GM23338 (cell line): ENCODE data around the gene PCYT2. TPM values are rescaled to one million over a fixed set of nuclear protein-coding genes. Genes with fewer than 3 reads are reported as not detected.

Experiments
- ATAC-seq: fragments of 200-7000 bp; cut with Tn5 transposase; 3 replicates; pipeline ENCODE4 v1.9.1; 2020
- DNase-seq: peaks from one replicate; pipeline ENCODE4 v3.0.0-alpha.2; 2015; ENCODE audit warnings: low spot score
- H2AFZ ChIP-seq: fragments of 200-600 bp; sonication (generic); 2 replicates; pipeline ENCODE4 v1.8.0; 2016; ENCODE audit warnings: antibody characterized with exemption, mild to moderate bottlenecking, moderate library complexity
- H3F3A ChIP-seq: fragments of 200-600 bp; sonication (generic); replicated peaks from 2 replicates; pipeline ENCODE4 v1.8.0; 2017; ENCODE audit warnings: antibody characterized with exemption, mixed run types, low read depth
- H3K27ac ChIP-seq: fragments of 200-600 bp; sonication (generic); 2 replicates; pipeline ENCODE4 v1.6.1; 2016; ENCODE audit warnings: low read depth
- H3K27me3 ChIP-seq: fragments of 200-600 bp; sonication (generic); 2 replicates; pipeline ENCODE4 v1.8.0; 2016; ENCODE audit warnings: mild to moderate bottlenecking, mixed run types, moderate library complexity; ENCODE audit not compliant: insufficient read depth
- H3K36me3 ChIP-seq: fragments of 200-600 bp; sonication (generic); 2 replicates; pipeline ENCODE4 v1.8.0; 2016; ENCODE audit warnings: mild to moderate bottlenecking; ENCODE audit not compliant: insufficient read depth
- H3K4me1 ChIP-seq: fragments of 200-600 bp; sonication (generic); 2 replicates; pipeline ENCODE4 v1.8.0; 2016; ENCODE audit warnings: mild to moderate bottlenecking, moderate library complexity; ENCODE audit not compliant: insufficient read depth
- H3K4me2 ChIP-seq: fragments of 200-600 bp; sonication (generic); 2 replicates; pipeline ENCODE4 v1.7.1; 2017; ENCODE audit warnings: mixed run types
- H3K4me3 ChIP-seq: fragments of 200-600 bp; sonication (generic); 2 replicates; pipeline ENCODE4 v1.6.1; 2016; ENCODE audit warnings: mixed run types
- H3K79me2 ChIP-seq: fragments of 200-600 bp; sonication (generic); replicated peaks from 2 replicates; pipeline ENCODE4 v1.8.0; 2017; ENCODE audit warnings: mild to moderate bottlenecking; ENCODE audit not compliant: insufficient read depth
- H3K9me2 ChIP-seq: fragments of 200-600 bp; sonication (generic); 2 replicates; pipeline ENCODE4 v1.8.0; 2017; ENCODE audit not compliant: insufficient read depth
- H4K20me1 ChIP-seq: fragments of 200-600 bp; sonication (generic); replicated peaks from 2 replicates; pipeline ENCODE4 v1.8.0; 2017; ENCODE audit warnings: mild to moderate bottlenecking; ENCODE audit not compliant: insufficient read depth
- H3K27ac Mint-ChIP-seq: 2 replicates; pipeline ENCODE4 v1.8.0; 2020; ENCODE audit warnings: inconsistent platforms, mild to moderate bottlenecking, moderate library complexity, mixed read lengths
- H3K27me3 Mint-ChIP-seq: 3 replicates; pipeline ENCODE4 v1.8.0; 2022; ENCODE audit warnings: low read depth, mild to moderate bottlenecking, moderate library complexity, mixed read lengths, inconsistent platforms; ENCODE audit not compliant: insufficient read depth, poor library complexity
- H3K36me3 Mint-ChIP-seq: 3 replicates; pipeline ENCODE4 v1.8.0; 2021; ENCODE audit warnings: low read depth, mild to moderate bottlenecking, inconsistent platforms, moderate library complexity, mixed read lengths
- H3K4me1 Mint-ChIP-seq: 3 replicates; pipeline ENCODE4 v1.8.0; 2020; ENCODE audit warnings: mild to moderate bottlenecking, inconsistent platforms, mixed read lengths
- H3K4me3 Mint-ChIP-seq: 3 replicates; pipeline ENCODE4 v1.8.0; 2021; ENCODE audit warnings: moderate library complexity, mild to moderate bottlenecking, inconsistent platforms, mixed read lengths
- H3K9me3 Mint-ChIP-seq: 3 replicates; pipeline ENCODE4 v1.8.0; 2020; ENCODE audit warnings: moderate library complexity, mild to moderate bottlenecking, inconsistent platforms, mixed read lengths
- EZH2phosphoT487 ChIP-seq: fragments of 200-600 bp; sonication (generic); IDR thresholded peaks from one replicate; pipeline ENCODE4 v1.8.1; 2018; ENCODE audit warnings: antibody characterized with exemption; ENCODE audit not compliant: unreplicated experiment
- JUNB ChIP-seq: IDR thresholded peaks from one replicate; pipeline ENCODE4 v1.6.1; 2016; ENCODE audit warnings: antibody characterized with exemption; ENCODE audit not compliant: unreplicated experiment
- NANOG ChIP-seq: IDR thresholded peaks from 2 replicates; pipeline ENCODE4 v1.6.1; 2016; ENCODE audit warnings: antibody characterized with exemption, borderline replicate concordance
- POLR2AphosphoS5 ChIP-seq: IDR thresholded peaks from 2 replicates; pipeline ENCODE4 v1.6.1; 2016; ENCODE audit warnings: antibody characterized with exemption, low read depth
- REST ChIP-seq: IDR thresholded peaks from one replicate; pipeline ENCODE4 v1.6.1; 2018; ENCODE audit warnings: antibody characterized with exemption; ENCODE audit not compliant: unreplicated experiment
- ZNF331 ChIP-seq: fragments of 250-450 bp; sonication (Bioruptor Pico); IDR thresholded peaks from 2 replicates; pipeline ENCODE4 v1.5.0; 2020; ENCODE audit warnings: low read depth, mild to moderate bottlenecking, moderate library complexity
- ZNF462 ChIP-seq: fragments of 250-450 bp; sonication (Bioruptor Pico); IDR thresholded peaks from 2 replicates; pipeline ENCODE4 v1.5.0; 2020; ENCODE audit warnings: mild to moderate bottlenecking, moderate library complexity
- polyA plus RNA-seq: library from polyadenylated mRNA; unstranded; fragments of >200 nt; fragmentation: Nextera tagmentation; extraction: Ambion mirVana; gene quantifications from 2 replicates; pipeline ENCODE4 v1.2.1, GENCODE V29; 2016
- total RNA-seq: library from RNA; depleted of rRNA; stranded (reverse); fragments of >200 nt; shearing (Covaris generic); gene quantifications from 2 replicates; pipeline ENCODE4 v1.2.3, GENCODE V29; 2014
- TF ChIP-seq, protein P1 (sequence below), 2 experiments: fragments of 200-600 bp in 1 of 2; sonication (generic) in 1 of 2; conservative IDR thresholded peaks; 2 replicates each; pipeline versions ENCODE4 v1.5.1 to v1.6.1; 2016 to 2017; ENCODE audit warnings: antibody characterized with exemption in 2 of 2, low read depth in 2 of 2, mild to moderate bottlenecking in 2 of 2, moderate library complexity in 1 of 2

The PCYT2 gene
- total and polyA plus RNA-seq, 2 experiments from 2014 or later = 51.6 to 82.9 TPM

GRCh38 chr17:81931557-81932332 is 20.5 kb upstream of the PCYT2 start:
- no peaks in the 10 kb centered on the region for H3K9me3 Mint-ChIP-seq
- H3F3A ChIP-seq = peaks cover 10% of the 10 kb centered on the region
- DNase-seq (no peak), ATAC-seq (no peak)
- peaks cover 14% of the 10 kb centered on the region for H3K79me2 ChIP-seq
- H3K36me3 ChIP-seq = no peaks in the 10 kb centered on the region
- no peak overlapping the region for H3K4me2 ChIP-seq
- H4K20me1 ChIP-seq = no peaks in the 10 kb centered on the region; the same call in 1 of the 2 replicates
- no peak overlapping the region; the same call in 1 of the 2 replicates for H3K27ac Mint-ChIP-seq
- peaks cover 10% of the 10 kb centered on the region; the same call in 1 of the 2 replicates for H3K27me3 ChIP-seq
- no peak overlapping the region for H3K27ac ChIP-seq
- H2AFZ ChIP-seq = no peak overlapping the region
- no peaks in the 10 kb centered on the region; the same call in 1 of the 2 replicates for H3K4me1 ChIP-seq
- no peaks in the 10 kb centered on the region for H3K9me2 ChIP-seq
- peak overlapping the region; percentile 20; the same call in 1 of the 3 replicates for H3K4me3 Mint-ChIP-seq
- no peak overlapping the region for H3K4me3 ChIP-seq
- peaks cover 11% of the 10 kb centered on the region for H3K4me1 Mint-ChIP-seq
- H3K36me3 Mint-ChIP-seq = peaks cover 35% of the 10 kb centered on the region
- H3K27me3 Mint-ChIP-seq = peaks cover 25% of the 10 kb centered on the region
- peak; percentile 77 for TF ChIP-seq POLR2AphosphoS5
- no peak for TF ChIP-seq ZNF462 (CRISPR knock-in tag)
- TF ChIP-seq JUNB = no peak
- TF ChIP-seq, protein P1, sequence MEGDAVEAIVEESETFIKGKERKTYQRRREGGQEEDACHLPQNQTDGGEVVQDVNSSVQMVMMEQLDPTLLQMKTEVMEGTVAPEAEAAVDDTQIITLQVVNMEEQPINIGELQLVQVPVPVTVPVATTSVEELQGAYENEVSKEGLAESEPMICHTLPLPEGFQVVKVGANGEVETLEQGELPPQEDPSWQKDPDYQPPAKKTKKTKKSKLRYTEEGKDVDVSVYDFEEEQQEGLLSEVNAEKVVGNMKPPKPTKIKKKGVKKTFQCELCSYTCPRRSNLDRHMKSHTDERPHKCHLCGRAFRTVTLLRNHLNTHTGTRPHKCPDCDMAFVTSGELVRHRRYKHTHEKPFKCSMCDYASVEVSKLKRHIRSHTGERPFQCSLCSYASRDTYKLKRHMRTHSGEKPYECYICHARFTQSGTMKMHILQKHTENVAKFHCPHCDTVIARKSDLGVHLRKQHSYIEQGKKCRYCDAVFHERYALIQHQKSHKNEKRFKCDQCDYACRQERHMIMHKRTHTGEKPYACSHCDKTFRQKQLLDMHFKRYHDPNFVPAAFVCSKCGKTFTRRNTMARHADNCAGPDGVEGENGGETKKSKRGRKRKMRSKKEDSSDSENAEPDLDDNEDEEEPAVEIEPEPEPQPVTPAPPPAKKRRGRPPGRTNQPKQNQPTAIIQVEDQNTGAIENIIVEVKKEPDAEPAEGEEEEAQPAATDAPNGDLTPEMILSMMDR (conservative IDR thresholded peaks at IDR 0.05; ENCODE audit: low read depth in 2 of 2) = peak in 1 of 2 experiments; percentile 32; a peak in 1 of 4 replicates
- TF ChIP-seq EZH2phosphoT487 = no peak
- TF ChIP-seq REST = no peak
- TF ChIP-seq ZNF331 (CRISPR knock-in tag) = no peak
- TF ChIP-seq NANOG = no peak
